Activated CD8-positive, alpha-beta T cell treated with anti-CD3 and anti-CD28 coated beads for 36 hours (primary cell): ENCODE data around the gene AUTS2. TPM values are rescaled to one million over a fixed set of nuclear protein-coding genes. Genes with fewer than 3 reads are reported as not detected.

ENCODE experiments used
- ATAC-seq: fragments of 200-7000 bp; cut with Tn5 transposase; one replicate; pipeline ENCODE4 v1.10.0; 2021; ENCODE audit warnings: mild to moderate bottlenecking, moderate library complexity
- CTCF ChIA-PET: fragments of 350-600 bp; sonication (Branson Sonifier 250); formaldehyde crosslinking; loops from one replicate; lab custom pipeline; 2021; ENCODE audit warnings: antibody characterized with exemption; lab: Charles Lee
- POLR2A ChIA-PET: fragments of 350-600 bp; sonication (Branson Sonifier 250); formaldehyde crosslinking; loops from one replicate; lab custom pipeline; 2021; ENCODE audit warnings: antibody characterized with exemption; lab: Charles Lee
- DNase-seq: peaks from one replicate; pipeline ENCODE4 v3.0.0-alpha.2; 2020
- H3K27ac Mint-ChIP-seq: one replicate; pipeline ENCODE4 v1.8.0; 2021; ENCODE audit warnings: mild to moderate bottlenecking, mixed read lengths
- H3K27me3 Mint-ChIP-seq: one replicate; pipeline ENCODE4 v1.8.0; 2021; ENCODE audit warnings: mixed read lengths
- H3K36me3 Mint-ChIP-seq: one replicate; pipeline ENCODE4 v1.8.0; 2021; ENCODE audit warnings: low read depth, mixed read lengths
- H3K4me1 Mint-ChIP-seq: one replicate; pipeline ENCODE4 v1.8.0; 2021; ENCODE audit warnings: low read depth, mixed read lengths
- H3K4me3 Mint-ChIP-seq: one replicate; pipeline ENCODE4 v1.8.0; 2021; ENCODE audit warnings: mild to moderate bottlenecking, moderate library complexity, mixed read lengths
- H3K9me3 Mint-ChIP-seq: one replicate; pipeline ENCODE4 v1.8.0; 2021; ENCODE audit warnings: mixed read lengths
- intact Hi-C: fragments of 100-400 bp; cut with micrococcal nuclease; formaldehyde crosslinking; loops from one replicate; pipeline ENCODE4 v1.10.0; 2022
- total RNA-seq, 2 experiments: library from RNA; stranded (reverse); gene quantifications; one replicate each; pipeline ENCODE4 v1.2.3, GENCODE V29; 2021
- TF ChIP-seq, protein P1 (sequence below): fragments of 200-600 bp; IDR thresholded peaks from one replicate; pipeline ENCODE4 v1.8.0; 2022; ENCODE audit warnings: antibody characterized with exemption, mild to moderate bottlenecking

Gene AUTS2
- total RNA-seq, 2 experiments from 2014 or later, result 3.1 to 3.3 TPM

DNA sequence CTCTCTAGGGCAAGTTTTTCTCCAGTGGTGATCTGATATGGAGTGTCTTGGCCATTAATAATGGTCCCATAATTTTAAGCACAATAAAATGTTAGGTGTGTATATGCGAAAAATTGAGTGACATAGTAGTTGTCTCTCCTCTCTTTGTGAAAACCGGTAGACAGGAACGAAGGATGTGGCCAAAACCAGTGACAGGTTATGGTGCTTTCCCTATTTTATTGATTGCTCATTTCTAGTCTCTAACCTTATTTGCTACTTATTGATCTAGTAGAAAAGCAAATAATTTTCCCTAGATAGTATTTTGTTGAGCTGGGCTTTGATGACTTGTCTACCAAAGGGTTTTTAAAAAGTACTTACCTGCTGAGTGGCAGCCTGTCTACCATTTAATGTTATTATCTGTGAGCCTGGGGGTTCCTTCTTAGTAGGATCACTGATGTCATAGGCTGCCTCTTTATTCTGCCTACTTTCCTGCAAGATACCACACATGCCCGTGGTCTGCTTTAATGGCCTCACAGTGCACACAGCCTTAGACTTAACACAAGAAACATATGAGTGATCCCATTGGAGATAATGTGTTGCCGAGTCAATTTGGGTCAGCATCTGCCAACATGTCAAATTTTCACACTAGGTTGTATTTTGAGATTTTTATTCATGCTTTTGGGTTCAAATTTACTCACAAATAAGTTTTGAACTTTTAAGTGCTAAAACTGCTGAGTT is 100.0 kb downstream of the AUTS2 start:
- Mint-ChIP-seq H3K4me3 (no peak overlapping the region), H3K27ac (no peak overlapping the region), H3K27me3 (peaks cover 1% of the 10 kb centered on the region), H3K4me1 (peaks cover 10% of the 10 kb centered on the region), H3K36me3 (no peaks in the 10 kb centered on the region), H3K9me3 (no peaks in the 10 kb centered on the region)
- ChIA-PET POLR2A (no interaction called here), CTCF (interaction anchor here (0.7 kb wide), 1 partner anchor 11 kb away, joined by 3 read pairs; no protein-coding TSS in a partner anchor)
- ATAC-seq (no peak), DNase-seq (no peak)
- intact Hi-C loops, result no loop called here
- TF ChIP-seq, protein P1, sequence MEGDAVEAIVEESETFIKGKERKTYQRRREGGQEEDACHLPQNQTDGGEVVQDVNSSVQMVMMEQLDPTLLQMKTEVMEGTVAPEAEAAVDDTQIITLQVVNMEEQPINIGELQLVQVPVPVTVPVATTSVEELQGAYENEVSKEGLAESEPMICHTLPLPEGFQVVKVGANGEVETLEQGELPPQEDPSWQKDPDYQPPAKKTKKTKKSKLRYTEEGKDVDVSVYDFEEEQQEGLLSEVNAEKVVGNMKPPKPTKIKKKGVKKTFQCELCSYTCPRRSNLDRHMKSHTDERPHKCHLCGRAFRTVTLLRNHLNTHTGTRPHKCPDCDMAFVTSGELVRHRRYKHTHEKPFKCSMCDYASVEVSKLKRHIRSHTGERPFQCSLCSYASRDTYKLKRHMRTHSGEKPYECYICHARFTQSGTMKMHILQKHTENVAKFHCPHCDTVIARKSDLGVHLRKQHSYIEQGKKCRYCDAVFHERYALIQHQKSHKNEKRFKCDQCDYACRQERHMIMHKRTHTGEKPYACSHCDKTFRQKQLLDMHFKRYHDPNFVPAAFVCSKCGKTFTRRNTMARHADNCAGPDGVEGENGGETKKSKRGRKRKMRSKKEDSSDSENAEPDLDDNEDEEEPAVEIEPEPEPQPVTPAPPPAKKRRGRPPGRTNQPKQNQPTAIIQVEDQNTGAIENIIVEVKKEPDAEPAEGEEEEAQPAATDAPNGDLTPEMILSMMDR, result no peak

DNA sequence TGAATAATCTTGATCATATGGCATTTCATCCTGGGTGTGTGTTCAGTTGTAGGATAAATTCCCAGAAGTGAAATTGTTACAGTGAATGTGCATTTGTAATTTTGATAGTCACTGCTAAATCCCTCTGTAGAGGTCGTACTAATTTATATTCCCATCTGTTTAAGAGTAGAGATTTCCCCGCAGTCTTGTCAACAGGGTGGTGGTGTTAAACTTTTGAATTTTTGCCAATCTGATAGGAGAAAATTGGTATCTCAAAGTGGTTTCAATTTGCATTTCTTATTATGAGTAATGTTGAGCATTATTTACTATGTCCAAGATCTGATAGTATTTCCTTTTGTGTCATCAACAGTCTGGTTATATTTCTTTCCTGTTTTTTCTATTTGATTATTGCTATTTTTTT is 101.7 kb downstream of the AUTS2 start:
- TF ChIP-seq, protein P1, result no peak
- Mint-ChIP-seq H3K27ac (no peak overlapping the region), H3K36me3 (no peaks in the 10 kb centered on the region), H3K9me3 (no peaks in the 10 kb centered on the region), H3K4me3 (no peak overlapping the region), H3K27me3 (no peaks in the 10 kb centered on the region), H3K4me1 (peaks cover 10% of the 10 kb centered on the region)
- no peak for ATAC-seq
- intact Hi-C loops, result no loop called here
- no peak for DNase-seq
- CTCF ChIA-PET, result no interaction called here
- POLR2A ChIA-PET, result no interaction called here

DNA sequence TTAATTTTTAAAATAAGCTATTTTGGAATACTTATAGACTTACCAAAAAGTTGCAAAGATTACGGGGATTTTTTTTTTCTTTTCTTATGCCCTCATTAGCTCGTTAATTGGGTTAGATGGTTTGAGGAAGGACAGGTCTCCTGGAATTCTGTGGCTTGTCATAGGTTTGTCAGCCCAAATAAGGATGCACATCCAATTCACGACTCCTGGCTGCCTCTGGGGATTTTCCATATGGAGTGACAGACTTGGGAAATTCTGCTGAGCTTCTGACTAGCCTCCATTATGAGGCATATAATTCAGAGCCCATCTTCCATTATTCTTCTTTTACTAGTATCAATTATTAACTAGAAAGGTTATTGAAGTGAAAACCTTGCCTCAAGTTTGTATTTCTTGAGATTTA is 102.1 kb downstream of the AUTS2 start:
- TF ChIP-seq, protein P1, result no peak
- H3K27me3 Mint-ChIP-seq, result no peaks in the 10 kb centered on the region
- no peak for DNase-seq
- intact Hi-C loops, result no loop called here
- no peak overlapping the region for H3K27ac Mint-ChIP-seq
- POLR2A ChIA-PET, result no interaction called here
- H3K4me3 Mint-ChIP-seq, result no peak overlapping the region
- no peaks in the 10 kb centered on the region for H3K9me3 Mint-ChIP-seq
- no peak for ATAC-seq
- CTCF ChIA-PET, result no interaction called here
- peaks cover 10% of the 10 kb centered on the region for H3K4me1 Mint-ChIP-seq
- H3K36me3 Mint-ChIP-seq, result no peaks in the 10 kb centered on the region

GRCh38 chr7:69701288-69701687 is 103.0 kb downstream of the AUTS2 start:
- no peak overlapping the region for H3K27ac Mint-ChIP-seq
- ChIA-PET POLR2A (no interaction called here), CTCF (no interaction called here)
- peaks cover 4% of the 10 kb centered on the region for H3K4me1 Mint-ChIP-seq
- no peak for DNase-seq
- TF ChIP-seq, protein P1, result no peak
- ATAC-seq, result no peak
- H3K27me3 Mint-ChIP-seq, result no peaks in the 10 kb centered on the region
- no peaks in the 10 kb centered on the region for H3K36me3 Mint-ChIP-seq
- H3K9me3 Mint-ChIP-seq, result no peaks in the 10 kb centered on the region
- H3K4me3 Mint-ChIP-seq, result no peak overlapping the region
- intact Hi-C loops, result no loop called here

- DNase-seq, result no peak
- intact Hi-C loops, result no loop called here
- no peak overlapping the region for H3K27ac Mint-ChIP-seq
- ChIA-PET CTCF (no interaction called here), POLR2A (no interaction called here)
- no peaks in the 10 kb centered on the region for H3K4me1 Mint-ChIP-seq
- no peaks in the 10 kb centered on the region for H3K9me3 Mint-ChIP-seq
- no peaks in the 10 kb centered on the region for H3K27me3 Mint-ChIP-seq
- TF ChIP-seq, protein P1, result no peak
- ATAC-seq, result no peak
- H3K36me3 Mint-ChIP-seq, result no peaks in the 10 kb centered on the region
- H3K4me3 Mint-ChIP-seq, result no peak overlapping the region
Observed at GRCh38 chr7:69702357-69702756, 104.1 kb downstream of the AUTS2 start.
